Effector memory CD4-positive, alpha-beta T cell (primary cell): Measurements from ENCODE around the gene LCN6.

Experiments used
- DNase-seq, 3 donors: peaks; one replicate each; pipeline ENCODE4 v3.0.0-alpha.2; 2020
- H3K27ac ChIP-seq: 2 replicates; pipeline ENCODE4 v1.7.0; 2013; ENCODE audit warnings: mild to moderate bottlenecking, low read length, moderate library complexity; ENCODE audit not compliant: insufficient read depth, poor library complexity, severe bottlenecking
- H3K27me3 ChIP-seq: replicated peaks from 2 replicates; pipeline ENCODE4 v1.7.0; 2013; ENCODE audit warnings: mild to moderate bottlenecking, low read length; ENCODE audit not compliant: insufficient read depth, control insufficient read depth, poor library complexity, severe bottlenecking
- H3K36me3 ChIP-seq: 2 replicates; pipeline ENCODE4 v1.7.0; 2013; ENCODE audit warnings: mild to moderate bottlenecking, low read length, moderate library complexity; ENCODE audit not compliant: control insufficient read depth, insufficient read depth
- H3K4me1 ChIP-seq: 2 replicates; pipeline ENCODE4 v1.7.0; 2013; ENCODE audit warnings: low read length, mild to moderate bottlenecking; ENCODE audit not compliant: control insufficient read depth, insufficient read depth, poor library complexity, severe bottlenecking
- H3K4me3 ChIP-seq: 2 replicates; pipeline ENCODE4 v1.7.0; 2013; ENCODE audit warnings: low read length, low read depth, mild to moderate bottlenecking; ENCODE audit not compliant: insufficient read depth, poor library complexity, severe bottlenecking
- H3K9me3 ChIP-seq: 2 replicates; pipeline ENCODE4 v1.7.0; 2013; ENCODE audit warnings: mild to moderate bottlenecking, low read length, moderate library complexity; ENCODE audit not compliant: control insufficient read depth

LCN6 gene

GRCh38 chr9:136701668-136702053 is 46.7 kb downstream of the LCN6 start:
- no peaks in the 10 kb centered on the region for H3K27me3 ChIP-seq
- peak overlapping the region; percentile 43 for H3K4me3 ChIP-seq
- H3K27ac ChIP-seq, result no peak overlapping the region
- no peaks in the 10 kb centered on the region for H3K36me3 ChIP-seq
- DNase-seq, result no peak
- peaks cover 13% of the 10 kb centered on the region for H3K4me1 ChIP-seq
- no peaks in the 10 kb centered on the region for H3K9me3 ChIP-seq

DNA sequence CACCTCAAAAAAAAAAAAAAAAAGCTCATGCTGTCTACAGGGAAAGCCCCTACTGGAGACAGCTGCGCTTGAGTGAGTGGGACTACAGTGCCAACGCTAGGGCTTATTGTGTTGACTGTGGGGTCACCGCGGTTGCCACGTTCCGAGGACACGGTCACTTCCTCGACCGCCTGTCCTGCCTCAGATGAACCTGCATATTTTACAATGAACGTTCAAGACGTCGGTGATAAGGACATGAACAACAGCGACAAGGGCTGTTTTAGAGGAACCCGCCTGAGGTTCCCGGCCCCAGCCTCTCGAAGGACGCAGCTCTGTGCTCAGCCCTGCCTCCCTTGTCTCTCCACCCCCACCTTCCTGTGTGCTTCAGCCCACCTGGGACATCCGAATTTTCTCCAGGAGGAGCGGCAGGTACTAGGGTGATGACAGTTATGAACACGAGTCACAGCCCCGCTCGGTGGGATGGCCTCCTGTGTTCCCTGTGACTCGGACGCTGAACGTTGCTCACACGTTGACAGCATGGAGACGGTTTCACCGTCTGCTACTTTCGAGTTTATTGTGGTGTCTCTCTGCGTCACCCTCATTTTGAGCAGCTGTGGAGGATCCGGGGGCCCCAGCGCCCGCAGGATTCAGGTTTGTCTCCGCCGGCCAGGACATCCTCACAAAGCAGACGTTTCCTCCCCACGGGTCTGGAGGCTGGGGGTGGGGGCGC is 47.2 kb downstream of the LCN6 start:
- peak overlapping the region; percentile 43 for H3K4me3 ChIP-seq
- no peak overlapping the region for H3K27ac ChIP-seq
- H3K27me3 ChIP-seq, result no peaks in the 10 kb centered on the region
- peak in 2 of 3 donors; percentile 15 to 27 for DNase-seq
- no peaks in the 10 kb centered on the region for H3K9me3 ChIP-seq
- no peaks in the 10 kb centered on the region for H3K36me3 ChIP-seq
- peaks cover 13% of the 10 kb centered on the region for H3K4me1 ChIP-seq

- Histone ChIP-seq H3K4me3 (no peak overlapping the region), H3K9me3 (no peaks in the 10 kb centered on the region), H3K27me3 (no peaks in the 10 kb centered on the region), H3K36me3 (no peaks in the 10 kb centered on the region), H3K4me1 (peaks cover 13% of the 10 kb centered on the region), H3K27ac (no peak overlapping the region)
- no peak for DNase-seq
Measured at GRCh38 chr9:136700304-136700703, 48.0 kb downstream of the LCN6 start.

- Histone ChIP-seq H3K27me3 (no peaks in the 10 kb centered on the region), H3K9me3 (no peaks in the 10 kb centered on the region), H3K4me3 (no peak overlapping the region), H3K4me1 (peaks cover 13% of the 10 kb centered on the region), H3K36me3 (no peaks in the 10 kb centered on the region), H3K27ac (no peak overlapping the region)
- DNase-seq, result no peak
Measured at GRCh38 chr9:136698635-136699246, 49.6 kb downstream of the LCN6 start.

GRCh38 chr9:136697821-136698526 is 50.4 kb downstream of the LCN6 start:
- Histone ChIP-seq H3K9me3 (no peaks in the 10 kb centered on the region), H3K4me1 (peaks cover 13% of the 10 kb centered on the region), H3K4me3 (no peak overlapping the region), H3K27ac (no peak overlapping the region), H3K36me3 (no peaks in the 10 kb centered on the region), H3K27me3 (no peaks in the 10 kb centered on the region)
- no peak for DNase-seq

DNA sequence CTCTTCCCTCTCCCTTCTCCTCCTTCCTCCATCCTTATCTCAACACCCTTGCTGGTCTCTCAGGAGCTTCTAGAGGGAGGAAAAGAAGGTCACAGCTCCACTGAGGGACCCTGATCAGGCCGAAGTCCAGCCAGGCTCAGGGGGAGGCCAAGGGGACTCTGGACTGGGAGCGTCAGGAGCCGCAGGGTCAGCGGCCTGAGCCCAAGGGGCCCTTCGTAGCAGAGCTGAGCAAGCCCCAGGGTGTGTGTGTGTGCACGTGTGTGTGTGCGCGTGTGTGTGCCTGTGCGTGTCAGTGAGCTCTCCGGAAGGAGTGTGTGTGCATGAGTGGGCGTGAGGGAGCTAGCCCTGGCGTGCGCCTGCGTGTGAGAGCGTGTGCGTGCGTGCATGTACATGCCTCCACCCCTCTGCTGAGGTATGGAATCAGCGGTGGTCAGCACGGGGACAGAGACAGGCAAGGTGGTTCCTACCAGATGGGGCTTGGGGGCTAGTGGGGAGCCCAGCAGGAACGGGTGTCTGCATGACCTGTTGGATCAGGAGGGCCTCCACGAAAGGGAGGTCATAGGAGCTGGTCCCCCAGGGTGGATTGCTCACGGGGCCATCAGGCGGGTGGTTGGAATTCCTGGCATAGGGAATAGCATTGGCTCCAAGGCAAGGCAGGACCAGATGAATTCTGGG is 51.0 kb downstream of the LCN6 start:
- no peak overlapping the region for H3K4me3 ChIP-seq
- H3K27ac ChIP-seq, result no peak overlapping the region
- H3K4me1 ChIP-seq, result peaks cover 13% of the 10 kb centered on the region
- no peaks in the 10 kb centered on the region for H3K27me3 ChIP-seq
- no peaks in the 10 kb centered on the region for H3K9me3 ChIP-seq
- H3K36me3 ChIP-seq, result no peaks in the 10 kb centered on the region
- DNase-seq, result no peak

- no peaks in the 10 kb centered on the region for H3K27me3 ChIP-seq
- no peak for DNase-seq
- H3K27ac ChIP-seq, result no peak overlapping the region
- H3K9me3 ChIP-seq, result no peaks in the 10 kb centered on the region
- H3K4me1 ChIP-seq, result peaks cover 12% of the 10 kb centered on the region
- H3K36me3 ChIP-seq, result no peaks in the 10 kb centered on the region
- no peak overlapping the region for H3K4me3 ChIP-seq
Measured at GRCh38 chr9:136696502-136696901, 51.8 kb downstream of the LCN6 start.

GRCh38 chr9:136695955-136696354 is 52.4 kb downstream of the LCN6 start:
- Histone ChIP-seq H3K4me3 (no peak overlapping the region), H3K9me3 (no peaks in the 10 kb centered on the region), H3K27me3 (no peaks in the 10 kb centered on the region), H3K36me3 (no peaks in the 10 kb centered on the region), H3K27ac (no peak overlapping the region), H3K4me1 (peaks cover 8% of the 10 kb centered on the region)
- no peak for DNase-seq

DNA sequence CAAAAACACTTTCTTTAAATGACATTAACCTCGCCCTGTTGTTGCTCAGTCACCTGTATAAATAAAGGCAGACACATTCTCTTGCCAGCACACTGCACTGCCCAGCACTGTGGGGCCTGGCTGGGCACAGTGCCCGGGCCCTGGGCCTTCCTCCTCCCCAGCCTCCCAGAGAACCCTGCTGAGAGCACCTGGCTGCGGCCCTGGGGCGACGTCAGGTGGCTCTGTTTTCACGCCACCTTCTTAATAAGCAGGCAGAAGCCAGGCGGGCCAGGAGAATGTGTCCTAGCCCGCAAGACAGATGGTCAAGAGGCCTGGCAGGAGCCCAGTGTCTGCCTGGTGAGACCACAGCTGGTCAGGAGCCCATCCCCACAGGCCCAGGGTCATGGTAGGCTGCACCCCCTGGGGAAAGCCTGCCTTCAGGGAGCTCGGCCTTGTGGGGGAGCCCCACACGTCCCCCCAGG is 52.9 kb downstream of the LCN6 start:
- Histone ChIP-seq H3K36me3 (no peaks in the 10 kb centered on the region), H3K4me1 (peaks cover 3% of the 10 kb centered on the region), H3K27ac (no peak overlapping the region), H3K9me3 (no peaks in the 10 kb centered on the region), H3K4me3 (no peak overlapping the region), H3K27me3 (no peaks in the 10 kb centered on the region)
- DNase-seq, result no peak

- no peak overlapping the region for H3K27ac ChIP-seq
- DNase-seq, result no peak
- no peaks in the 10 kb centered on the region for H3K9me3 ChIP-seq
- H3K4me3 ChIP-seq, result no peak overlapping the region
- H3K36me3 ChIP-seq, result no peaks in the 10 kb centered on the region
- H3K4me1 ChIP-seq, result no peaks in the 10 kb centered on the region
- H3K27me3 ChIP-seq, result no peaks in the 10 kb centered on the region
Measured at GRCh38 chr9:136694872-136695247, 53.5 kb downstream of the LCN6 start.
